ENCODE results near the gene NTN4. TPM values are rescaled to one million over a fixed set of nuclear protein-coding genes. Genes with fewer than 3 reads are reported as not detected.

Gene NTN4
- total and polyA plus RNA-seq, 4 donors: 3.2 to 30.5 (median 15.0) TPM

- H3K27me3 ChIP-seq (ENCODE audit: control insufficient read depth in 4 of 4, insufficient read depth in 4 of 4, low read length in 3 of 4): no peaks in the 10 kb centered on the region
- no peaks in the 10 kb centered on the region for H3K9me3 ChIP-seq (ENCODE audit: control insufficient read depth in 4 of 4, low read length in 3 of 4)
- no peak overlapping the region for H3K9ac ChIP-seq (ENCODE audit: low read depth in 1 of 2, low read length in 2 of 2)
- peaks cover 1 to 5% (median 3%) of the 10 kb centered on the region in 4 donors for H3K4me1 ChIP-seq (ENCODE audit: control insufficient read depth in 4 of 4, insufficient read depth in 4 of 4, low read length in 3 of 4)
- H3K4me3 ChIP-seq (ENCODE audit: low read depth in 1 of 3, low read length in 3 of 3): no peak overlapping the region
- 83% methylated on average over 9 of the region's 9 CpGs for WGBS
- H3K27ac ChIP-seq (ENCODE audit: low read depth in 1 of 2, low read length in 2 of 2): no peak overlapping the region
- no peak for DNase-seq (ENCODE audit: low spot score)
- H3K36me3 ChIP-seq (ENCODE audit: control insufficient read depth in 4 of 4, insufficient read depth in 3 of 4, low read depth in 1 of 4, low read length in 3 of 4): no peaks in the 10 kb centered on the region
- TF ChIP-seq JUND (IDR thresholded peaks at IDR 0.05) (no peak), CTCF (IDR thresholded peaks at IDR 0.05; ENCODE audit: low read depth, low read length, missing input control) (no peak), HNF4A (conservative IDR thresholded peaks at IDR 0.05) (no peak), ATF3 (IDR thresholded peaks at IDR 0.05) (no peak), EGR1 (IDR thresholded peaks at IDR 0.05; ENCODE audit: low read depth in 2 of 2) (no peak), REST (IDR thresholded peaks at IDR 0.05) (no peak), NR2F2 (IDR thresholded peaks at IDR 0.05) (no peak), SP1 (IDR thresholded peaks at IDR 0.05) (no peak), MAX (IDR thresholded peaks at IDR 0.05) (no peak), YY1 (IDR thresholded peaks at IDR 0.05) (no peak), HNF4G (IDR thresholded peaks at IDR 0.05) (no peak), ZBTB33 (IDR thresholded peaks at IDR 0.05) (no peak), GABPA (IDR thresholded peaks at IDR 0.05 in 1 of 2, conservative IDR thresholded peaks at IDR 0.05 in 1 of 2) (no peak), FOXA2 (IDR thresholded peaks at IDR 0.05) (no peak), RXRA (IDR thresholded peaks at IDR 0.05) (no peak)
These were observed 96.4 kb downstream of the NTN4 start for GRCh38 chr12:95694136-95694535.

GRCh38 chr12:95693689-95694088 lies 96.9 kb downstream of the NTN4 start:
- no peaks in the 10 kb centered on the region for H3K27me3 ChIP-seq (ENCODE audit: control insufficient read depth in 4 of 4, insufficient read depth in 4 of 4, low read length in 3 of 4)
- 89% methylated on average over 2 of the region's 2 CpGs for WGBS

More at GRCh38 chr12:95693689-95694088, 96.9 kb downstream of the NTN4 start:
- Histone ChIP-seq H3K9me3 (ENCODE audit: control insufficient read depth in 4 of 4, low read length in 3 of 4) (no peaks in the 10 kb centered on the region), H3K36me3 (ENCODE audit: control insufficient read depth in 4 of 4, insufficient read depth in 3 of 4, low read depth in 1 of 4, low read length in 3 of 4) (no peaks in the 10 kb centered on the region), H3K4me3 (ENCODE audit: low read depth in 1 of 3, low read length in 3 of 3) (no peak overlapping the region), H3K4me1 (ENCODE audit: control insufficient read depth in 4 of 4, insufficient read depth in 4 of 4, low read length in 3 of 4) (peaks cover 0 to 2% (median under 1%) of the 10 kb centered on the region in 4 donors), H3K27ac (ENCODE audit: low read depth in 1 of 2, low read length in 2 of 2) (no peak overlapping the region), H3K9ac (ENCODE audit: low read depth in 1 of 2, low read length in 2 of 2) (no peak overlapping the region)
- no peak for DNase-seq (ENCODE audit: low spot score)
- TF ChIP-seq HNF4G (IDR thresholded peaks at IDR 0.05) (no peak), ATF3 (IDR thresholded peaks at IDR 0.05) (no peak), GABPA (IDR thresholded peaks at IDR 0.05 in 1 of 2, conservative IDR thresholded peaks at IDR 0.05 in 1 of 2) (no peak), FOXA1 (IDR thresholded peaks at IDR 0.05) (no peak), MAX (IDR thresholded peaks at IDR 0.05) (no peak), JUND (IDR thresholded peaks at IDR 0.05) (no peak), FOXA2 (IDR thresholded peaks at IDR 0.05) (no peak), YY1 (IDR thresholded peaks at IDR 0.05) (no peak)

Data from liver (tissue), 9 donors.